A673 (cell line): Measurements from ENCODE around the gene RIF1.

Experiments used
- CTCF ChIP-seq: fragments of 300-800, 200-600 bp; sonication (generic); conservative IDR thresholded peaks from 2 replicates; pipeline ENCODE4 v1.5.1; 2017; ENCODE audit warnings: low read depth, mild to moderate bottlenecking, antibody characterized with exemption, low read length, moderate library complexity, mixed read lengths
- EZH2 ChIP-seq: fragments of 200-600 bp; sonication (generic); IDR thresholded peaks from 2 replicates; pipeline ENCODE4 v1.6.1; 2017; ENCODE audit warnings: borderline replicate concordance, low read depth, mild to moderate bottlenecking, mixed read lengths, antibody characterized with exemption, low read length; ENCODE audit not compliant: poor library complexity, severe bottlenecking

- TF ChIP-seq CTCF, result no peak
- no peak for TF ChIP-seq EZH2
These were observed 96.5 kb downstream of the RIF1 start for GRCh38 chr2:151506170-151506569.
